AG10803 (cell line): ENCODE results near the gene ZIC4.
A peak's percentile ranks its signal among the peaks of the same experiment; 100 is the strongest.

ENCODE experiments used
- DNase-seq: peaks from one replicate; pipeline ENCODE4 v3.0.0; 2010; ENCODE audit warnings: low read depth
- H3K4me3 ChIP-seq: 2 replicates; pipeline ENCODE4 v1.5.1; 2011; ENCODE audit warnings: mild to moderate bottlenecking, low read length, control low read depth
- CTCF ChIP-seq: conservative IDR thresholded peaks from 2 replicates; pipeline ENCODE4 v1.5.1; 2011; ENCODE audit warnings: mild to moderate bottlenecking, low read length, control low read depth, inconsistent platforms

Gene ZIC4

GRCh38 chr3:147398813-147399534, 7.4 kb downstream of the ZIC4 start:
- TF ChIP-seq CTCF = no peak
- no peak overlapping the region for H3K4me3 ChIP-seq
- no peak for DNase-seq

GRCh38 chr3:147397875-147398812, 8.2 kb downstream of the ZIC4 start:
- no peak overlapping the region for H3K4me3 ChIP-seq
- no peak for TF ChIP-seq CTCF
- no peak for DNase-seq

- no peak overlapping the region; the same call in 1 of the 2 replicates for H3K4me3 ChIP-seq
- no peak for DNase-seq
- 0 out of 2 replicates have a peak, but pooled peaks have one; percentile 4 for TF ChIP-seq CTCF
Observed at GRCh38 chr3:147397155-147397874, 9.0 kb downstream of the ZIC4 start.

- no peak overlapping the region for H3K4me3 ChIP-seq
- TF ChIP-seq CTCF = no peak
- DNase-seq = no peak
Observed at GRCh38 chr3:147396712-147397046, 9.7 kb downstream of the ZIC4 start.

GRCh38 chr3:147395899-147396711, 10.2 kb downstream of the ZIC4 start:
- no peak for TF ChIP-seq CTCF
- H3K4me3 ChIP-seq = no peak overlapping the region
- DNase-seq = no peak

GRCh38 chr3:147394884-147395225, 11.5 kb downstream of the ZIC4 start:
- no peak for DNase-seq
- TF ChIP-seq CTCF = no peak
- H3K4me3 ChIP-seq = peak overlapping the region; percentile 64
